OCI-M2 (cell line): Measurements from ENCODE around the gene TLCD5.

Experiments
- DNase-seq: peaks from one replicate; lab custom pipeline; 2025; ENCODE audit not compliant: unreplicated experiment; lab: John Stamatoyannopoulos, UW

The TLCD5 gene

DNA sequence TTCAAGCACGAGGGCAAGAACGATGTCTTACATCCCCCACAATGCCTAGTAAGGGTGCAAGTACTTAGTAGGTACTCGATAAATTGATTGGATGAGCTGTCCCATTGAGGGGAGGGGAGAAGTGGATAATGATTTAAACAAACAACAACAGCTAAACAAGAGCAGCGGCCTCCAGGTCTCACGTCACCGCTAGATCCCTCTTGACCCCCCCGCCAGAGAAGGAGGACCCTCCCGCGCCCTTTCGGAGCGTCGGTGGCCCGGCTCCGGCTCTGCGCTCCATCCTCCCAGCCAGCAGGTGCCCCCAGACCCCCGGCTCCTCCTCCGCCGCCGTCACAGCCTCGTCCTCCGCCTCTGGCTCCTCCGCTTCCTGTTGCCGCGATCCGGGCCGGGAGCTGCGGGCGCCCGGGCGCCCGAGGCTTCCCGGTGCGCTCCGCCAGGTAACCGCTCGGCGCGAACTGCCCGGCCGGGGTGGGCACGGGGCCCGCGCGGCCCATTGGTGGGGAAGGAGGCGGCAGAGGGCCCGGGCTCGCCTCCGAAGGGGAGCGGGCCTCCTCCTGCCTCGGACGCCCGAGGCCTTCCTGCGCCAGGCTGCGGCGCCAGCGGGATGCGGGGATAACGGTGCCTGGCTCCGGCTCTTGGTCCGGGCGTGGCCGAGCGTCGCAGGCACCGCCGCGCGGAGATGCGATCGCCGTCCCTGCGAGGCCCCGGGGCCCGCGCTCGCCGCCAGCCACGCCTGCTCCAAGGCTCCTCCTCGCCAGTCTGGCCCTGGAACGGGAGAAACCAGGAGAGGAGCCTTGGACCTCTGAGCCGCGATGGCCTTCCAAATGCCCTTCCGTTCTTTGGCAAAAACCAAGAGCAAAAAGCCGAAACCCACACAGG is at the start of gene TLCD5:
Gene TLCD5 (plus strand): TSS at position 368 of the 879 bp plus-strand sequence. CDS start 2,143 bp downstream, outside the sequence.
- DNase-seq = no peak

DNA sequence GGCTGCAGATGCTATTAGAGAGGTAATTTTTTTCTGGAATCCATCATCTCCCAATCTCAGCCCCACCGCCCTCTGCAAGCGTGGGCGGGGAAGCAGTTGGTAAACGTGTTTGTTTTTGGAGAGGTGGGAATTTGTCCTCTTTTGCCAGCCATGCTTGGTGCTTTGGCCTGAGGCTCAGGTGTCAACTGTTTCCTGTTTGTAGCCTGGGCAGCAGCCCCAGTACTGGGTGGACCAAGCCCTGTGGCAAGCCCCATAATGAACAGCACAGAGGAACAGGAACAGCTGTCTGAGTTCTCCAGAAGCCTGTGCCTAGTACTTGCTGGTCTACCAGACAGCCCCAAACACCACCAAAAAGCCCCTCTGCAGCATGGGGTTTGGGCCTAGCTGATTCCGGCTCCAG is 45.6 kb upstream of the TLCD5 start:
- DNase-seq = no peak

DNA sequence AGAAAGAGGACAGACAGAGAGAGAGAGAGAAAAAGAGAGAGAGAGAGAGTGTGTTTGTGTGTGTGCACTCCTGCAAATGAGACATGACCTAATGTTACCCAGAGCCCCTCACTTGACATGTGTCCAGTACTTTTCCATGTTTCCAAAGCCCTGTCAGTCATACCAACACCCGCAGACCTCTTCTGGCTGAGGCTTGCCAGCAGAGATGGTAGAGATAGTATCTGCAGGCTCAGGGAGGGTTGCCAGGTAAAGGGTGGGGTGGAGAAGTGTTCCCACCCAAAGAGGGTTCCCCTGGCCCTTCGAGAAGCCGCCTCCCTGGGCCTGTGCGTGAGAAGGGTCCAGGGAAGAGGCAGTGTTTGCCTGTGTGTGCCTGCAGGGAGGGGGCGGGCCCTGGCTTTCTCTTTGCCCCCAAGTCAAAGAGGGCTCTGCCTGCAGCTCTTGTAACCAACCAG is 44.5 kb upstream of the TLCD5 start:
- DNase-seq = no peak

DNA sequence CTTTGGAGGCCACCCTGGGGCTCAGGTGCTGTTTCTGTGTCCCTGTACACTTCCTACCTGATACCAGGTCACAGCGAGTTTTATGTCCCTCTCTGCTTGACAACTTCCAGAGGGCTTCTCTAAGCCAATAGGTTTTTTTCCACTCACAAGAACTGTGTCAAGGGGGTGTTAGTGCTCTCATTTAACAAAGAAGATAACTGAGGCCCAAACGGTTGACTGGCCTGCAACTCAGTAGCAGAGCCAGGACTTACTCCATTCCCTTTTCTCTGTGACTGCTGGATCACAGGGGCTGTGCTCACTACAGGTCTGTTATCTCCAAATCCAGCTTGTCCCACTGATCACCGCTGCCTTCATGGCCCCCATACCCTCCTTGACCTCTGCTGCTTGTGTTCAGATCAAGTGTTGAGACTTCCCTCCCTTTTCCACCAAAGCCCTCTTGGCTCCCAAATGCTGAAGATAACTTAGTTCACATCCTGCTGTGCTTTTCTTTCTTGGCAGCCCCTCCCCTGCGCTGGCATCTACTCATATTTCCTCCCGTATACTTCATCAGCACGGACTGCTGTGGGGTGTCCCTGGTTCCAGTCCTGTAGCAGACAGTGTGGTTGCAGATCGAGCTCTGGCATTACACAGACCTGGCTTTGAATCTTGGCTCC is 43.8 kb upstream of the TLCD5 start:
- peak; percentile 52 for DNase-seq

DNA sequence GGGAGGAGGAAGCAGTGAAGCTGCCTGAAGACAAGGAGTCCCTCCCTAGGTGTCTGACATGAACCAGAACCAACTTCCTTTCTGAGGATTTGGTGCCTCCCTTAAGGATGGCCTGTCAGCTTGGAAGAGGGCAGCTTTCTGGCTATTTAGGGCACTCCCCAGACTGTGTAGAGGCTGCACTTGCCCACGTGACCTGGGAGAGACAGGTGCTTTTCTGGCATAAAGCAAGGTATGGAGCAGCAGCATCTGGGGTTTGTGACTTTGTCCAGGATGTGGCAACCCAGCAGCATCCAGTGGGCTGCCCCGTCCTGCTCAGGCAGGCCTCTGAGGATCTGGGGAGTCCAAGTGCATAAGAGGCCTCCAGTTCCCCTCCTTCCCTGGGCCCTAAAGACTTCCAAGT is 42.0 kb upstream of the TLCD5 start:
- no peak for DNase-seq

DNA sequence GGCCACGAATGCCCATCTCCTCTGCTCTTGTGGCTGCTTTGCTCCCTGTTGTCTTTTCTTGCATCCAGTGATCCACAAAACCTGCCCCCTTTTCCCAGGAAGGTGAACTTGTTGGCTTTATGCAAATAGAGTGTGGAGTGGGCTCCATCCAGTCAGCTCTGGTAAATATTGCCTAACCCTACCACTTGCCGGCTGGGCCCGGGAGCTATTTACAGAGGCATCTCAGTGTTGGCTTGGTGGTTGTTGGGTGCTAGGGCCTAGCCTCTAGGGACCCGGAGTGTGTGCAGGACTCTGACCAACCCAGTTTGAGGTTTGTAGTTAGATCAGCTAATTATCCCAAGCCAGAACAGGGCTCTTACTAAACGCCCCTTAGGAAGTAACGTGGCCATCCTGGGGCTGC is 40.8 kb upstream of the TLCD5 start:
- no peak for DNase-seq

DNA sequence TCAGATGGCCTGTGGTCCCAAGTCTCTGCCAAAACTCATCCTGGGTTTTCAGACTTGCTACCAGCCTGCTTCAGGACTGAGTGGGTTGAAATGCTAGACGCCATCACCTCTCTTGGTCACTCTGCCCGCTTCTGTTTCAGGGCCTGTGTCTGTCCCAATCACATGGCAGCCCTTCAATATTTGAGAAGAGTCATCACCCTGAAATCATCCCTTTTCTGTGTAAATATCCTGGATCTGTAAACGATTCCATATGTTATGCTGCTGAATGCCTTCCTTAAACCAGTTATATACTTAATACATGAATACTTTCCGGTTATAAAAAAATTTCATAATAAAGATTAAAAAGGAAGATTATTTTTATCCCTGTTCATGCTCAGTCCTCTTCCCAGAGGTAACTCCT is 39.8 kb upstream of the TLCD5 start:
- DNase-seq = no peak

DNA sequence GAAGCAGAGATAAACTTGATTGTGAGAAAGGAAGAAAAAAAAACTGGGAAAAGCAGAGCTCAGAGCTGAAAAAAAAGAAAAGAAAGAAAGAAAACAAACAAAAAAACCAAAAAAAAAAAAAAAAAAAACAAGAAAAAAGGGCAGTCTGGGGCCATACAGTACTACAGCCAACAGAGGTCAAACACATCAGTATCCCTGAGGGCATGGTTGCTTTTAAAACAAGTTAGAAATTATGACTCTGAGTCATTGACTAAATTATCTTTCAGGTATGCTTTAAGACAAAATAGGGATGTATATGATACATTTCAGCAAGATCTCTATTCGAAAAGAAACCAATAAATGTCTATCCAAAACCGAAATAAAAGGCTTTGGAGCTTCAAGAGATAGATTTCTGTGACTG is 37.1 kb upstream of the TLCD5 start:
- DNase-seq = no peak

DNA sequence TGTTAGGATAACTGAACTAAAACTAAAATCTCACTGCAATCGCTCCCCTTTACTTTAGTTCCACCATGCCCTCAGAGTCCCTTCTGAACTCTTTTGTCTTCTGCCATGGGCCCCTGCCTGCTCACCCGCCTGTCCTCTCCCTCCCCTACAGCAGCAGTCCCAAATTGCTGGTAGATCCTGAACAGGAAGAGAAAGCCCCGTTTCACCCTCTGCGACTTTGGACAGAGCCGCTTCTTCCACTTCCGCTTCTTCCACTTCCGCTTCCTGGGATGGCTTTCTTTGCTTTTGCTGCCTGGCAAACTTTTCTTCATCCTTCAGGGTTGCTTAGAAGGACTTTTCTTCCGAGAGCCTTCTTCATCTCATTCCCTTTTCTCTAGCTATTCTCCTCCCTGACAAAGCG is 35.7 kb upstream of the TLCD5 start:
- DNase-seq = no peak

DNA sequence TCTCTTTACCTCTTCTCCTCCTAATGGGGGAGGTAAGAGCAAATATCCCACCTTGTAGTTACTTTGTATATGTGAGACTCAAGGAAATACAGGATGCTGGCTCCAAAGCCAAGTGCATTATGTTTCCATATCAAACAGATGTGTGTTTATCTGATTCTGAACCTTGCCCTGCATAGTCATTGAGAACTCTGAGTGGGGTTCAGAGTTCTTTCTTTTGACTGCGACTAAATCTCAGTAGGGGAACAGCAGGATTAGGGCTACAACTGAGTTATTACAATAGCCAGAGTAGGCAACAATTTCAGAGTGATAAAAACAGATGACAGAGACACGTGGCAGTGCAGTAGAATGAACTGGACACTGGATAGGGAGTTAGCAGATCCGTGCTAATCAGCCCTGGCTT is 34.1 kb upstream of the TLCD5 start:
- DNase-seq = no peak

DNA sequence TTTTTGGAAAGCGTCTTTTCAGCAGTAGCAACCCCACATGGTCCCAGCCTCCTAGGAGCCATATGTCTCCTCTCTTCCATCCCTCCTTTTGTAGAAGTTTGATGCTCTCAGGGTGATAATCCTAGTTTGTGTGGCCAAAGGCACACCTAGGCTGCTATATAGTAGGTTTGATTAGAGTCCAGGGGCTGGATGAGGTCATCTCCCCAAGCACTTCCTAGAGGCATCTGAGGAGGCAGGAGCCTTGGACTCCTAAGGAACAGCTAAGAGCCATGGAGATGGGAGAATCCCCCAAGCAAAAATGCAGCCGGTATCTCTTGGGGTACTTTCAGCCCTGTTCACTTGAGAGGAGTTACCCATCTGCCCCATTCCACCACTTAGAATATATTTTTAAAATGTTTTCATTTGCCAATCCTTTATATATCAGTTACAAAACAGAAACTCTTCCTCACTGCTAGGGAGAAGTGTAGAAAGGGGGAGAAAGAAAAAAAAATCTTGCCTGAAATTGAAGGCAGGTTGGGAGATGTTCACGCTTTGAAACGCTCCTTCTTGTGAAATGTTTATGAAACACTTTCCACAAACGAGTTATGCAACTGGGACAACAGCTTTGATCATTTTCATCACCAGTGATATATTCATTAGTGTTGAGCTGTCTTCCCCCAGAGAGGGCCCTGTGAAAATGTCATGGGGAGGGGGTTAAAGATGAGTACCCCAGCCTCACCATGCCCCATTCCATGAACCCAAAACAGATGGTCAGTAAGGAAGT is 31.9 kb upstream of the TLCD5 start:
- DNase-seq = no peak

DNA sequence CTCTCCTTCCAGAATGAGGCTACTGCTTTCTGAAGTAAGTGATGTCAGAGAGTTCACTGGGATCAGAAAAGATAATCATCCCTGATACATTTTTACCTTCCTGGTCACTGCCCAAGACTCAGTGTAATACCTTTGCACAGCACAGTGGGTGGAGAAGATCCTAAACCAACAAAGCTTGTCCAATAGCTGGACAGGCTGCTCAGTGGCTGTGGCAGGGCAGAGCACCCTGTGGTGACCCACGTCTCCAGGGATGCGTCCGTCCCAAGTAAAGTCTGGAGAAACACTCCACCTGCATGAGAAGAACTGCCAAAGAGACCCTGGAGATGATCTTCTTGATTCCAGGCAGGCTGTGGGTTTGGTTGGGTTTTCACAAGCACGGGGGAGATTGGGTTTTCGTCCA is 31.0 kb upstream of the TLCD5 start:
- no peak for DNase-seq

DNA sequence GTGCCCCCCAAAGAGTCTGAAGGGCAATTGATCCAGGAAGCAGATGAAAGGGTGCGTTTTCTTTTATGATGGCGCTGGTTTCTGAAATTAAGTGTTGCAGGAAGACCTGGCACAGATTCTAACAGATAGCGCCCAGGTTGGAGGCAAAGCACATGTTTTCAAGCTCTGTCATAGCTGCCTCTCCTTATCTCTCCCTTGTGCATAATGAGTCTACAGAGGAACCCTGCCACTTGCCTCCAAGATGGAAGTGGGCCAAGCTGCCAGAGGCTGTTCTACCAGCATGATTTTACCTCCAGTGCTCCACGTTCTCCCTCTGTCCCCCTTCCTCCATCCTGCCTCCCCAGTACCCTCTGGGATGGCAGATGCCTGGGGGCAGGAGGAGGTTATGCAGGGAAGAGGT is 30.0 kb upstream of the TLCD5 start:
- DNase-seq = no peak

DNA sequence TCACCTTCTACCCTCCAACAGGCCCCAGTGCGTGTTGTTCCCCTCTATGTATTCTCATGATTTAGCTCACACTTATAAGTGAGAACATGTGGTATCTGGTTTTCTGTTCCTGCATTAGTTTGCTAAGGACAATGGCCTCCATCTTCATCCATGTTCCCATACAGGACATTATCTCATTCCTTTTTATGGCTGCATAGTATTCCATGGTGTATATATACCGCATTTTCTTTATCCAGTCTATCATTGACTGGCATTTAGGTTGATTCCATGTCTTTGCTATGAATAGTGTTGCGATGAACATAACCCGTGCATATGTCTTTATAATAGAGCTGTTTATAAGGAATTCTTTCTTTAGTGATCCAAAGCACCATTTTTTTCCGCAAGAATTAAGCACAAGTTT is 28.5 kb upstream of the TLCD5 start:
- no peak for DNase-seq

DNA sequence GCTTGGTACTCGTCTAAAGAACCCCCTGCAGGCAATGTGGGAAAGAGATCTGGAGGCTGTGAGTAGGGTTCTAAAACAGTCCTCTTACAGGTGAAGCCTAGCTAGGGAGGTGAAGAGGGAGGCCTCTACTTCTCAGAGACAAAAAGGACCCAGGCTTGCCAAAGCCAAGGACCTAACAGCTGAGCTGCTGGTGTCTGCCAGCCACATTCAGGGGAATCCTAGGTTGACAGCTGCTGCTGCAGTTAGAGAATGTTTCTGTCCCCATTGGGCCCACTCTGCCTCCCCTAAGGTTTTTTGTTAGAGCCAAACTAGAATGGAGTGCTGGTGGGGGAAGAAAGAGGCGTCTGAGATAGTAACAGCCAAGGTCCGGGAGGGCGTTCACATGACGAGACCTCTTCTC is 26.6 kb upstream of the TLCD5 start:
- DNase-seq = no peak

DNA sequence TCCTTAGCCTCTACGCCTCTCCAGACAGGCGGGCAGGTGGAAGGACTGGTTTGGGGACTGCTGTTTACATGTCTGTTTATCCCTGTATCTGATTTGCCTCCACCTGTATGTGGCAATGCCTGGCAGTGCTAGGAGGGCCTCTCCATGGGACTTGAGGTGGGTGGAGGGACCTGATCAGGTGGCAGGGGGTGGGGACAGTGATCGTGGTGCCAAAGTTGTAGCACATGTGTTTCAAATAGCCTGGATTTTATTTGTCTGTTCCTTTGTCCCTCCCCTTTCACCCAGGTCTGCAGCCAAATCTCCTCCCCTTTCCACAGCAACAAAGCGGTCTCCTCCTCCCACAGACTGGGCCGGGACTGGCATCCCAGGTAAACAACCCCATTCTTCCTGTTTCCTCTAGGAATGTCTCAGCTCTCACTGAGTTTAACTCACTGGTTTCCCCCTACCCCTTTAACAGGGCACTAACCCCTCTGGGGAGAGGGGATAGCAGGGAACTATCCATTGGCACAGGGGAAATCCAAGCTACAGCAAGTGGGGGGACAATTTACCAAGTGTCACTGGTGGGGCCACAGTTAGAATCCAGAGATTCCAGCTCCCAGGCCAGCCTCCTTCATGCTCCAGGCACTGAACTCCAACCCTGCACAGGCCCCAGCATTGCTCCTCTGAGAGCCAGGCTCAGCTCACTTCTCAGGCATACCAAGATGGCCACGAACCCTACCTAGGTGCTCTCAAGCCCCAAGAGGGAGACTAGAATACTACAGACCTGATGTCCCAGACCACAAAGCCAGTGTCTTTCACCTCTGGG is 22.9 kb upstream of the TLCD5 start:
- DNase-seq = no peak

DNA sequence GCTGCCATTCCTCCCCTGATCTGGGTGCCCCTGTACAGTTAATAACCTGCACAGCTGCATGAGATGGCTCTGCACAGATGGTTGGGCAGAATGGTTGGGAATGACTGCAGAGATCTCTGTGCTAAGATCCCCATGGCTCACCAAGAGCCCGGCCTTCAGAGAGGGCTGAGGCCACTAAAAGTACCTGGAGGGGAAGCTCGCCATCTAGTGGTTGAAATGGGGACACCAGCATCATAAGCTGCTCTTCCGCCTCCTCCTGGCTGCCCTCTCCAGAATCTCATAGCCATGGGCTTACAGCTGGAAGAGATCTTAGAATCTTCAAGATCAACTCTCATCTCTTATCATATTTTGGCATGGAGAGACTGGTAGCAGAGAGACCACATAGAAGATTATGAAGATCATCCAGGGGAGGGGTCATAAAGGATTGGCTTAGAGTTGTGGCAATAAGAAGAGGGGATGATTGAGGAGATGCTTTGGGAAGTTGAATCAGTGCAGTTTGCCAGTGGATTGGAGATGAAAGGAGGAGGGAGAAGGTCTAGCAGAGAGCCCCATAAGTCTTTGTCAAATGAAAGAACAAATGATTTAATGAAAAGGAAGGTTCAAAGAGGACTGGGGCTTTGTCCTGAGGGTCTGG is 22.0 kb upstream of the TLCD5 start:
- DNase-seq = peak; percentile 37

DNA sequence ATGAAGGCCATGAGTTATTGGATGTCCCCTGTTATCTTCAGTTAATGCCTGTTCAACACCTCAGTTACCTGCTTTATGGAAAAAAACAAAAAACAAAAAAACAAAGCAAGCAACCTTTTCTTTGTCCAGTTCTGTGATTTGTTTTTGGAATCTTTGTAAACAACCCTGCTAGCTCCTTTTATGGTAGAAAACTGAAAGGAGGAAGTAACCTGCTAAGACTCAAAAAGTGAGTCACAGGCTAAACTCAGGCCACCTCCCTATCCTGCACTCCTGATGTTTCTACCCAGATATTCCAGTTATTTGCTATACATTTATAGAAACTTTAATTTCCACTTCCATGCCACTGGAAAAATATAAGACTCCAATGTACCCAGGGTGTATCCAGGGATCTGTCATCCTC is 20.6 kb upstream of the TLCD5 start:
- DNase-seq = no peak

DNA sequence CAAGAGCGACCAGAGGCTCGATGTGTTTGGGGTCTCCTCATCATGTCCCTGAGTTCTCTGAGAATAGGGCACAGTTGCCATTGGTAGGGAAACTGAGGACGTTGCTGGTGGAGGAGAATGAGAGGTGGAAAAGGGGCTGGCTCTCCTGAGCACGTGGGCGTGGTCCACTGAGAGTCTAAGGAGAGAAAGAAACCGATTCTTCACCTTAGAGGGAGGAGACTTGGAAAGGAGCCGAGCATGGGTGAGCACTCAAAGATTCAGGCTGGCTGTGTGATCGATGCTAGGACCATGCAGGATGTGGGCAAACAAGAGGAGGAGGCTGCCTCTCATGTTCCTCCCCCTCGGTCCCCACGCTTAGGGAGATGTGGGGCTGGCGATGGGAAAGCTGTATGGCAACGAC is 19.8 kb upstream of the TLCD5 start:
- DNase-seq = no peak

DNA sequence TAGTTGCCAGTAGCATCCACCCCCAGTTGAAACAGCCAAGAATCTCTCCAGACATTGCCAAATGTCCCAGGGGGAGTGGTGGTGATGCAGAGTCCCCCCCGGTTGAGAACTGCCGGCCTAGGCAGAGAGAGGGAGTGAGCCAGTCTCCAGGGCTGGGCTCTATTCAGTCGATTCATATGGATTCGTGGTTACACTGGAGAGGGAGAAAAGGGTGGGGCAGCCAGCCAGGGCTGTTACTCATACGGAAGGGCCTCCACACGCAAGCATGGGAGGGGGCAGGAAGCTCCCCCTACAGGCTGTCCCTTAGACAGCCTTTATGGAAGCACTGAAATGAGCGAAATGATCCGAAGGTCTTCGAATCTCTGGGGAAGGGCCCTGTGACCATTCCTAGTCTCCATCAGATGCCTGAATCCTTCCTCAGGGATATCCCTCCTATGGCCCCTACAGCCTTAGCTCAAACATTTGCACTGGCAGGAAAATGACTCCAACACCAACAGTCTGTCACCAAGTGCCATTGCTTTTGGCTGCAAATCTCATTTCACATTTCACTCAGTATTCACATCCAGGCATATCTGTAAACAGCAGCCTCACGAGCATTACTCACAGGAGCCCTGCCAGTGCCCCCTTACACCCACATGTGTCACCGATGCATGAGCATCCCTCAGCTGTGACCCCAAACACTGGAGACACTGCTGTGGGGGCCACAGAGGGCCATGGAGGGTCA is 18.4 kb upstream of the TLCD5 start:
- DNase-seq = no peak
